Lower leg skin (tissue), 3 donors: Measurements from ENCODE around the gene HOXB2.

Source experiments
- CTCF ChIP-seq, 3 donors: fragments of 450-650 bp; IDR thresholded peaks; one replicate each; pipeline ENCODE4 v1.5.1; 2016; ENCODE audit warnings: antibody characterized with exemption in 3 of 3, mild to moderate bottlenecking in 3 of 3, moderate library complexity in 2 of 3
- POLR2A ChIP-seq, 2 donors: fragments of 450-650 bp; IDR thresholded peaks; one replicate each; pipeline ENCODE4 v1.6.1; 2016 to 2017; ENCODE audit warnings: antibody characterized with exemption in 2 of 2, mild to moderate bottlenecking in 1 of 2, moderate library complexity in 1 of 2

- TF ChIP-seq POLR2A (IDR thresholded peaks at IDR 0.05) (no peak), CTCF (IDR thresholded peaks at IDR 0.05) (no peak)
Measured at GRCh38 chr17:48568499-48569239, 23.8 kb upstream of the HOXB2 start.
